Measurements from ENCODE around the gene TOMT. TPM values are rescaled to one million over a fixed set of nuclear protein-coding genes. Genes with fewer than 3 reads are reported as not detected.

The TOMT gene
- total and polyA plus RNA-seq, 2 of the 13 experiments (the other 11 are each of a cell fraction or from before 2014, with no cell fraction given): not detected

- no peak for TF ChIP-seq ZC3H13 (CRISPR knock-in tag; IDR thresholded peaks at IDR 0.05)
- TF ChIP-seq ZNF746 (CRISPR knock-in tag; IDR thresholded peaks at IDR 0.05): no peak
- 0 out of 2 replicates have a peak, but pooled peaks have one; percentile 28 for TF ChIP-seq TARDBP (CRISPR knock-in tag; IDR thresholded peaks at IDR 0.05)
- TF ChIP-seq NR2C2 (CRISPR knock-in tag; IDR thresholded peaks at IDR 0.05; ENCODE audit: borderline replicate concordance): peak; percentile 99
- TF ChIP-seq BATF2 (CRISPR knock-in tag; IDR thresholded peaks at IDR 0.05): no peak
- TF ChIP-seq THAP9 (CRISPR knock-in tag; IDR thresholded peaks at IDR 0.05; ENCODE audit: borderline replicate concordance): peak; percentile 46; the same call in 1 of the 2 replicates
- TF ChIP-seq SPEN (CRISPR knock-in tag; IDR thresholded peaks at IDR 0.05; ENCODE audit: low read depth): peak; percentile 89
- TF ChIP-seq KLF11 (CRISPR knock-in tag; IDR thresholded peaks at IDR 0.05): no peak
- peak; percentile 90 for TF ChIP-seq KAT8 (CRISPR knock-in tag; IDR thresholded peaks at IDR 0.05)
- no peak for TF ChIP-seq TRIM24 (CRISPR knock-in tag; IDR thresholded peaks at IDR 0.05)
- peak; percentile 55 for TF ChIP-seq ZFP91 (CRISPR knock-in tag; IDR thresholded peaks at IDR 0.05; ENCODE audit: borderline replicate concordance)
- TF ChIP-seq ZNF512B (CRISPR knock-in tag; IDR thresholded peaks at IDR 0.05; ENCODE audit: borderline replicate concordance): no peak
- no peak for TF ChIP-seq ZNF589 (CRISPR knock-in tag; conservative IDR thresholded peaks at IDR 0.05)
- TF ChIP-seq REST (IDR thresholded peaks at IDR 0.05; ENCODE audit: borderline replicate concordance in 1 of 2, low read depth in 1 of 2, low read length in 2 of 2): peak in 1 of 2 experiments; percentile 47; a peak in 1 of 4 replicates
- 0 out of 2 replicates have a peak, but pooled peaks have one; percentile 38 for TF ChIP-seq ZNF567 (CRISPR knock-in tag; IDR thresholded peaks at IDR 0.05; ENCODE audit: borderline replicate concordance)
Measured at GRCh38 chr11:72112143-72112977, 6.6 kb downstream of the TOMT start, which contains the start of gene ANAPC15 (continued).

All from HepG2 (cell line).